Naive thymus-derived CD4-positive, alpha-beta T cell (primary cell): ENCODE results near the gene MS4A10. TPM values are rescaled to one million over a fixed set of nuclear protein-coding genes. Genes with fewer than 3 reads are reported as not detected.

Source experiments
- ATAC-seq: fragments of 150-1000 bp; cut with Tn5 transposase; 2 replicates; pipeline ENCODE4 v1.10.0; 2021; ENCODE audit warnings: mild to moderate bottlenecking, moderate library complexity
- CTCF ChIA-PET: fragments of 350-600 bp; sonication (Branson Sonifier 250); formaldehyde crosslinking; loops from one replicate; lab custom pipeline; 2021; ENCODE audit warnings: antibody characterized with exemption; lab: Charles Lee
- POLR2A ChIA-PET: fragments of 350-600 bp; sonication (Branson Sonifier 250); formaldehyde crosslinking; loops from one replicate; lab custom pipeline; 2021; ENCODE audit warnings: antibody characterized with exemption, inconsistent platforms; lab: Charles Lee
- DNase-seq, 9 donors: peaks; one replicate each; pipeline versions ENCODE4 v3.0.0 to v3.0.0-alpha.2; 2020 to 2022; ENCODE audit warnings: mixed read lengths in 1 of 9
- H3K27ac ChIP-seq: one replicate; pipeline ENCODE4 v1.7.0; 2013; ENCODE audit warnings: mild to moderate bottlenecking, low read depth, low read length, moderate library complexity
- H3K27me3 ChIP-seq, 2 donors: one replicate each; pipeline ENCODE4 v1.7.0; 2013; ENCODE audit warnings: low read length in 2 of 2, mild to moderate bottlenecking in 2 of 2, moderate library complexity in 2 of 2; ENCODE audit not compliant: control insufficient read depth in 2 of 2, insufficient read depth in 2 of 2
- H3K36me3 ChIP-seq, 3 experiments: 1 replicate in 2 of 3; 2 replicates in 1 of 3; pipeline ENCODE4 v1.7.0; 2013; ENCODE audit warnings: low read length in 3 of 3, mild to moderate bottlenecking in 3 of 3, moderate library complexity in 1 of 3; ENCODE audit not compliant: insufficient read depth in 3 of 3, control insufficient read depth in 2 of 3
- H3K4me1 ChIP-seq, 2 donors: one replicate each; pipeline ENCODE4 v1.7.0; 2013; ENCODE audit warnings: low read length in 2 of 2, mild to moderate bottlenecking in 2 of 2, moderate library complexity in 1 of 2; ENCODE audit not compliant: control insufficient read depth in 2 of 2, insufficient read depth in 2 of 2
- H3K4me3 ChIP-seq: 2 replicates; pipeline ENCODE4 v1.7.0; 2013; ENCODE audit warnings: mild to moderate bottlenecking, low read length
- H3K9me3 ChIP-seq, 3 experiments: 1 replicate in 2 of 3; 2 replicates in 1 of 3; pipeline ENCODE4 v1.7.0; 2013; ENCODE audit warnings: low read length in 3 of 3; ENCODE audit not compliant: control insufficient read depth in 2 of 3
- H3K27ac Mint-ChIP-seq, 9 donors: one replicate each; pipeline ENCODE4 v1.8.0; 2020 to 2022; ENCODE audit warnings: mixed read lengths in 9 of 9, mild to moderate bottlenecking in 8 of 9, moderate library complexity in 5 of 9, inconsistent platforms in 2 of 9
- H3K27me3 Mint-ChIP-seq, 5 donors: one replicate each; pipeline ENCODE4 v1.8.0; 2021 to 2022; ENCODE audit warnings: mixed read lengths in 5 of 5, mild to moderate bottlenecking in 1 of 5
- H3K36me3 Mint-ChIP-seq, 5 donors: one replicate each; pipeline ENCODE4 v1.8.0; 2020 to 2022; ENCODE audit warnings: mixed read lengths in 5 of 5, mild to moderate bottlenecking in 3 of 5, inconsistent platforms in 1 of 5
- H3K4me1 Mint-ChIP-seq, 7 donors: one replicate each; pipeline ENCODE4 v1.8.0; 2020 to 2022; ENCODE audit warnings: mixed read lengths in 7 of 7, mild to moderate bottlenecking in 3 of 7, inconsistent platforms in 1 of 7
- H3K4me3 Mint-ChIP-seq, 10 donors: one replicate each; pipeline ENCODE4 v1.8.0; 2020 to 2022; ENCODE audit warnings: mild to moderate bottlenecking in 10 of 10, mixed read lengths in 10 of 10, moderate library complexity in 6 of 10, inconsistent platforms in 2 of 10
- H3K9me3 Mint-ChIP-seq, 11 donors: one replicate each; pipeline ENCODE4 v1.8.0; 2020 to 2022; ENCODE audit warnings: mixed read lengths in 11 of 11, mild to moderate bottlenecking in 4 of 11, inconsistent platforms in 1 of 11, moderate library complexity in 1 of 11
- intact Hi-C, 2 donors: fragments of 100-400 bp; cut with micrococcal nuclease; formaldehyde crosslinking; loops; one replicate each; pipeline ENCODE4 v1.15.1; 2023
- polyA plus RNA-seq, 2 donors: library from polyadenylated mRNA; unstranded; fragments of 300-500 nt; fragmentation: Illumina TruSeq; gene quantifications; one replicate each; pipeline ENCODE4 v1.2.3, GENCODE V29; 2021
- total RNA-seq, 6 experiments: library from RNA in 5 of 6; stranded (reverse) in 5 of 6; gene quantifications; 1 replicate in 5 of 6; 2 replicates in 1 of 6; pipeline ENCODE4 v1.2.3 and lab custom pipeline; 2021 to 2026

MS4A10 gene
- total and polyA plus RNA-seq, 7 experiments from 2014 or later: not detected

GRCh38 chr11:60769811-60770210, 15.3 kb upstream of the MS4A10 start:
- peaks cover 2 to 6% (median 6%) of the 10 kb centered on the region in 7 donors for H3K4me1 Mint-ChIP-seq
- Histone ChIP-seq H3K4me3 (no peak overlapping the region), H3K27me3 (no peaks in the 10 kb centered on the region), H3K27ac (no peak overlapping the region), H3K36me3 (no peaks in the 10 kb centered on the region), H3K4me1 (no peaks in the 10 kb centered on the region), H3K9me3 (no peaks in the 10 kb centered on the region)
- ChIA-PET CTCF (no interaction called here), POLR2A (no interaction called here)
- ATAC-seq: no peak
- H3K27ac Mint-ChIP-seq: no peak overlapping the region
- intact Hi-C loops: no loop called here
- no peaks in the 10 kb centered on the region for H3K36me3 Mint-ChIP-seq
- peaks cover 4 to 20% (median 17%) of the 10 kb centered on the region in 5 donors for H3K27me3 Mint-ChIP-seq
- DNase-seq: no peak
- H3K9me3 Mint-ChIP-seq: no peaks in the 10 kb centered on the region
- no peak overlapping the region for H3K4me3 Mint-ChIP-seq

GRCh38 chr11:60771146-60771545, 14.0 kb upstream of the MS4A10 start:
- intact Hi-C loops: no loop called here
- H3K4me3 Mint-ChIP-seq: no peak overlapping the region
- CTCF ChIA-PET: no interaction called here
- H3K4me3 ChIP-seq: no peak overlapping the region
- ATAC-seq: no peak
- no peaks in the 10 kb centered on the region for H3K9me3 ChIP-seq
- peaks cover 4 to 15% (median 11%) of the 10 kb centered on the region in 5 donors for H3K27me3 Mint-ChIP-seq
- H3K36me3 Mint-ChIP-seq: no peaks in the 10 kb centered on the region
- H3K27me3 ChIP-seq: no peaks in the 10 kb centered on the region
- H3K27ac Mint-ChIP-seq: no peak overlapping the region
- peaks cover 6 to 14% (median 10%) of the 10 kb centered on the region in 7 donors for H3K4me1 Mint-ChIP-seq
- no peak overlapping the region for H3K27ac ChIP-seq
- H3K9me3 Mint-ChIP-seq: no peaks in the 10 kb centered on the region
- DNase-seq: no peak
- H3K4me1 ChIP-seq: no peaks in the 10 kb centered on the region
- no peaks in the 10 kb centered on the region for H3K36me3 ChIP-seq
- POLR2A ChIA-PET: no interaction called here

GRCh38 chr11:60771879-60772525, 13.1 kb upstream of the MS4A10 start:
- no peak for ATAC-seq
- Histone ChIP-seq H3K27me3 (no peaks in the 10 kb centered on the region), H3K9me3 (no peaks in the 10 kb centered on the region), H3K27ac (no peak overlapping the region), H3K4me1 (no peaks in the 10 kb centered on the region), H3K36me3 (no peaks in the 10 kb centered on the region), H3K4me3 (no peak overlapping the region)
- peaks cover 2 to 8% (median 3%) of the 10 kb centered on the region in 5 donors for H3K27me3 Mint-ChIP-seq
- intact Hi-C loops: no loop called here
- ChIA-PET POLR2A (no interaction called here), CTCF (no interaction called here)
- no peak overlapping the region for H3K4me3 Mint-ChIP-seq
- H3K4me1 Mint-ChIP-seq: peaks cover 5 to 14% (median 10%) of the 10 kb centered on the region in 7 donors
- H3K9me3 Mint-ChIP-seq: no peaks in the 10 kb centered on the region
- no peak for DNase-seq
- peak overlapping the region in 1 of 9 donors; percentile 85 for H3K27ac Mint-ChIP-seq
- no peaks in the 10 kb centered on the region for H3K36me3 Mint-ChIP-seq

- ChIA-PET CTCF (no interaction called here), POLR2A (no interaction called here)
- DNase-seq (no peak), ATAC-seq (no peak)
- Mint-ChIP-seq H3K4me3 (no peak overlapping the region), H3K27me3 (peaks cover 0 to 6% (median 0%) of the 10 kb centered on the region in 5 donors), H3K36me3 (no peaks in the 10 kb centered on the region), H3K27ac (no peak overlapping the region), H3K4me1 (peaks cover 4 to 14% (median 10%) of the 10 kb centered on the region in 7 donors), H3K9me3 (no peaks in the 10 kb centered on the region)
- Histone ChIP-seq H3K4me1 (no peaks in the 10 kb centered on the region), H3K4me3 (no peak overlapping the region), H3K27me3 (no peaks in the 10 kb centered on the region), H3K9me3 (no peaks in the 10 kb centered on the region), H3K36me3 (no peaks in the 10 kb centered on the region), H3K27ac (no peak overlapping the region)
- intact Hi-C loops: no loop called here
Measured at GRCh38 chr11:60772666-60773065, 12.5 kb upstream of the MS4A10 start.

GRCh38 chr11:60774726-60775125, 10.4 kb upstream of the MS4A10 start:
- POLR2A ChIA-PET: no interaction called here
- peak overlapping the region in 1 of 10 donors; percentile 8 for H3K4me3 Mint-ChIP-seq
- no peak overlapping the region for H3K4me3 ChIP-seq

GRCh38 chr11:60775420-60775961, 9.6 kb upstream of the MS4A10 start:
- ChIA-PET POLR2A (interaction anchor here (0.6 kb wide), 1 partner anchor 585 kb away, joined by 3 read pairs; no protein-coding TSS in a partner anchor), CTCF (interaction anchor here (0.6 to 1.4 kb wide), 6 partner anchors 9 to 1556 kb away, joined by 3 to 7 read pairs (median 4); no protein-coding TSS in a partner anchor)
- DNase-seq (peak; percentile 62 to 90 (median 86)), ATAC-seq (peak; percentile 99)
- Mint-ChIP-seq H3K4me3 (peak overlapping the region in 3 of 10 donors; percentile 8 to 58 (median 48)), H3K27ac (peak overlapping the region in 5 of 9 donors; percentile 4 to 78 (median 14)), H3K4me1 (peaks cover 4 to 14% (median 10%) of the 10 kb centered on the region in 7 donors), H3K27me3 (peaks cover 0 to 6% (median 0%) of the 10 kb centered on the region in 5 donors), H3K36me3 (no peaks in the 10 kb centered on the region), H3K9me3 (no peaks in the 10 kb centered on the region)
- H3K9me3 ChIP-seq: no peaks in the 10 kb centered on the region
- H3K4me1 ChIP-seq: no peaks in the 10 kb centered on the region
- H3K27ac ChIP-seq: no peak overlapping the region
- no peaks in the 10 kb centered on the region for H3K27me3 ChIP-seq
- H3K36me3 ChIP-seq: no peaks in the 10 kb centered on the region
- no peak overlapping the region for H3K4me3 ChIP-seq
- intact Hi-C loops: loop anchor here (1.0 to 5.0 kb wide), 5 partner anchors 55 to 610 kb away; no protein-coding TSS in a partner anchor

More at GRCh38 chr11:60774726-60775125, 10.4 kb upstream of the MS4A10 start:
- Histone ChIP-seq H3K27me3 (no peaks in the 10 kb centered on the region), H3K27ac (no peak overlapping the region), H3K36me3 (no peaks in the 10 kb centered on the region), H3K4me1 (no peaks in the 10 kb centered on the region), H3K9me3 (no peaks in the 10 kb centered on the region)
- DNase-seq: no peak
- CTCF ChIA-PET: interaction anchor here (0.9 to 1.4 kb wide), 3 partner anchors 10 to 15 kb away, joined by 4 to 7 read pairs (median 5); no protein-coding TSS in a partner anchor
- ATAC-seq: no peak
- Mint-ChIP-seq H3K36me3 (no peaks in the 10 kb centered on the region), H3K27ac (peak overlapping the region in 2 of 9 donors; percentile 28 to 89), H3K4me1 (peaks cover 4 to 14% (median 10%) of the 10 kb centered on the region in 7 donors), H3K27me3 (peaks cover 0 to 6% (median 0%) of the 10 kb centered on the region in 5 donors), H3K9me3 (no peaks in the 10 kb centered on the region)
- intact Hi-C loops: loop anchor here (1.0 to 5.0 kb wide), 5 partner anchors 56 to 611 kb away; no protein-coding TSS in a partner anchor
